ENCODE measurements around the gene LTBP1. TPM values are rescaled to one million over a fixed set of nuclear protein-coding genes. Genes with fewer than 3 reads are reported as not detected.

The LTBP1 gene
- total and polyA plus RNA-seq, 2 experiments from 2014 or later: 15.7 to 49.8 TPM

DNA sequence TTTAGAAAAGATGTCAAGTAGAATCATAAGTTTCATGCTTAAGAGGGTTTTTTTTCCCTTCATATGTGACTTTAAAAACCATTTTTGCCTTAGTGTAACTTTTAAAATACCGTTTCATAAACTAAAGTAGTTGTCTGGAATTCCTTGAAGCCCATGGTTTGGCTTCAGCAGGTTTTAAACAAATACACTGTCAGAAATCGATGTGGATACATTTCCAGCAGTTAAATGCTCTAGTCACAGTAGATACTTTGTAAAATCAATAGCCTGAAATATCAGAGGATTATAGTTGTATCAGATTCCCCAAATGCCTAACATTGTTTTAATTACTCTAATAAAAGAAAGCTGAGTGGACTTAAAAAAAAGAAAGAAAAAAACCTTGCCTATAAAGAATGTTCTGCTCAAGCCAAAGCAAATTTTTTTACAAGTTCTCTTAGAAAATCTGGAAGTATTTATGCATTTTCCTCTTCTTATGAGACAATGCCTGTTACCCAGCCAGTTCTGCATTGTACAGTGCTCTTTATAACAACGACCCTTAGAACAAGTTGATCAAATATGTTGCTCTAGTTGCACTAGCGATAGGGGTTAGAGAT, 260.5 kb downstream of the LTBP1 start:
- Mint-ChIP-seq H3K27ac (no peak overlapping the region), H3K4me3 (no peak overlapping the region), H3K9me3 (no peaks in the 10 kb centered on the region), H3K36me3 (ENCODE audit: low read depth) (no peaks in the 10 kb centered on the region), H3K4me1 (peaks cover 10% of the 10 kb centered on the region), H3K27me3 (ENCODE audit: insufficient read depth, low read depth, poor library complexity) (no peaks in the 10 kb centered on the region)
- H3K79me2 ChIP-seq (replicated peaks; ENCODE audit: insufficient read depth): no peaks in the 10 kb centered on the region
- no peaks in the 10 kb centered on the region for H3K36me3 ChIP-seq (ENCODE audit: insufficient read depth)
- no peak overlapping the region for H3K4me2 ChIP-seq
- H4K20me1 ChIP-seq (replicated peaks; ENCODE audit: insufficient read depth): no peaks in the 10 kb centered on the region
- no peaks in the 10 kb centered on the region for H3K9me2 ChIP-seq (ENCODE audit: insufficient read depth)
- ATAC-seq (no peak), DNase-seq (ENCODE audit: low spot score) (no peak)
- H3K4me1 ChIP-seq (ENCODE audit: insufficient read depth): 0 out of 2 replicates have a peak, but pooled peaks cover 5% of the 10 kb centered on the region
- no peaks in the 10 kb centered on the region for H3F3A ChIP-seq (replicated peaks; ENCODE audit: low read depth)
- H3K27me3 ChIP-seq (ENCODE audit: insufficient read depth): no peaks in the 10 kb centered on the region
- H2AFZ ChIP-seq: no peak overlapping the region
- TF ChIP-seq, protein P1, sequence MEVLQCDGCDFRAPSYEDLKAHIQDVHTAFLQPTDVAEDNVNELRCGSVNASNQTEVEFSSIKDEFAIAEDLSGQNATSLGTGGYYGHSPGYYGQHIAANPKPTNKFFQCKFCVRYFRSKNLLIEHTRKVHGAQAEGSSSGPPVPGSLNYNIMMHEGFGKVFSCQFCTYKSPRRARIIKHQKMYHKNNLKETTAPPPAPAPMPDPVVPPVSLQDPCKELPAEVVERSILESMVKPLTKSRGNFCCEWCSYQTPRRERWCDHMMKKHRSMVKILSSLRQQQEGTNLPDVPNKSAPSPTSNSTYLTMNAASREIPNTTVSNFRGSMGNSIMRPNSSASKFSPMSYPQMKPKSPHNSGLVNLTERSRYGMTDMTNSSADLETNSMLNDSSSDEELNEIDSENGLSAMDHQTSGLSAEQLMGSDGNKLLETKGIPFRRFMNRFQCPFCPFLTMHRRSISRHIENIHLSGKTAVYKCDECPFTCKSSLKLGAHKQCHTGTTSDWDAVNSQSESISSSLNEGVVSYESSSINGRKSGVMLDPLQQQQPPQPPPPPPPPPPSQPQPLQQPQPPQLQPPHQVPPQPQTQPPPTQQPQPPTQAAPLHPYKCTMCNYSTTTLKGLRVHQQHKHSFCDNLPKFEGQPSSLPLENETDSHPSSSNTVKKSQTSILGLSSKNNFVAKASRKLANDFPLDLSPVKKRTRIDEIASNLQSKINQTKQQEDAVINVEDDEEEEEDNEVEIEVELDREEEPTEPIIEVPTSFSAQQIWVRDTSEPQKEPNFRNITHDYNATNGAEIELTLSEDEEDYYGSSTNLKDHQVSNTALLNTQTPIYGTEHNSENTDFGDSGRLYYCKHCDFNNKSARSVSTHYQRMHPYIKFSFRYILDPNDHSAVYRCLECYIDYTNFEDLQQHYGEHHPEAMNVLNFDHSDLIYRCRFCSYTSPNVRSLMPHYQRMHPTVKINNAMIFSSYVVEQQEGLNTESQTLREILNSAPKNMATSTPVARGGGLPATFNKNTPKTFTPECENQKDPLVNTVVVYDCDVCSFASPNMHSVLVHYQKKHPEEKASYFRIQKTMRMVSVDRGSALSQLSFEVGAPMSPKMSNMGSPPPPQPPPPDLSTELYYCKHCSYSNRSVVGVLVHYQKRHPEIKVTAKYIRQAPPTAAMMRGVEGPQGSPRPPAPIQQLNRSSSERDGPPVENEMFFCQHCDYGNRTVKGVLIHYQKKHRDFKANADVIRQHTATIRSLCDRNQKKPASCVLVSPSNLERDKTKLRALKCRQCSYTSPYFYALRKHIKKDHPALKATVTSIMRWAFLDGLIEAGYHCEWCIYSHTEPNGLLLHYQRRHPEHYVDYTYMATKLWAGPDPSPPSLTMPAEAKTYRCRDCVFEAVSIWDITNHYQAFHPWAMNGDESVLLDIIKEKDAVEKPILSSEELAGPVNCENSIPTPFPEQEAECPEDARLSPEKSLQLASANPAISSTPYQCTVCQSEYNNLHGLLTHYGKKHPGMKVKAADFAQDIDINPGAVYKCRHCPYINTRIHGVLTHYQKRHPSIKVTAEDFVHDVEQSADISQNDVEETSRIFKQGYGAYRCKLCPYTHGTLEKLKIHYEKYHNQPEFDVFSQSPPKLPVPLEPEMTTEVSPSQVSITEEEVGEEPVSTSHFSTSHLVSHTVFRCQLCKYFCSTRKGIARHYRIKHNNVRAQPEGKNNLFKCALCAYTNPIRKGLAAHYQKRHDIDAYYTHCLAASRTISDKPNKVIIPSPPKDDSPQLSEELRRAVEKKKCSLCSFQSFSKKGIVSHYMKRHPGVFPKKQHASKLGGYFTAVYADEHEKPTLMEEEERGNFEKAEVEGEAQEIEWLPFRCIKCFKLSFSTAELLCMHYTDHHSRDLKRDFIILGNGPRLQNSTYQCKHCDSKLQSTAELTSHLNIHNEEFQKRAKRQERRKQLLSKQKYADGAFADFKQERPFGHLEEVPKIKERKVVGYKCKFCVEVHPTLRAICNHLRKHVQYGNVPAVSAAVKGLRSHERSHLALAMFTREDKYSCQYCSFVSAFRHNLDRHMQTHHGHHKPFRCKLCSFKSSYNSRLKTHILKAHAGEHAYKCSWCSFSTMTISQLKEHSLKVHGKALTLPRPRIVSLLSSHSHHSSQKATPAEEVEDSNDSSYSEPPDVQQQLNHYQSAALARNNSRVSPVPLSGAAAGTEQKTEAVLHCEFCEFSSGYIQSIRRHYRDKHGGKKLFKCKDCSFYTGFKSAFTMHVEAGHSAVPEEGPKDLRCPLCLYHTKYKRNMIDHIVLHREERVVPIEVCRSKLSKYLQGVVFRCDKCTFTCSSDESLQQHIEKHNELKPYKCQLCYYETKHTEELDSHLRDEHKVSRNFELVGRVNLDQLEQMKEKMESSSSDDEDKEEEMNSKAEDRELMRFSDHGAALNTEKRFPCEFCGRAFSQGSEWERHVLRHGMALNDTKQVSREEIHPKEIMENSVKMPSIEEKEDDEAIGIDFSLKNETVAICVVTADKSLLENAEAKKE (CRISPR knock-in tag; IDR thresholded peaks at IDR 0.05): no peak
- TF ChIP-seq, protein P2, sequence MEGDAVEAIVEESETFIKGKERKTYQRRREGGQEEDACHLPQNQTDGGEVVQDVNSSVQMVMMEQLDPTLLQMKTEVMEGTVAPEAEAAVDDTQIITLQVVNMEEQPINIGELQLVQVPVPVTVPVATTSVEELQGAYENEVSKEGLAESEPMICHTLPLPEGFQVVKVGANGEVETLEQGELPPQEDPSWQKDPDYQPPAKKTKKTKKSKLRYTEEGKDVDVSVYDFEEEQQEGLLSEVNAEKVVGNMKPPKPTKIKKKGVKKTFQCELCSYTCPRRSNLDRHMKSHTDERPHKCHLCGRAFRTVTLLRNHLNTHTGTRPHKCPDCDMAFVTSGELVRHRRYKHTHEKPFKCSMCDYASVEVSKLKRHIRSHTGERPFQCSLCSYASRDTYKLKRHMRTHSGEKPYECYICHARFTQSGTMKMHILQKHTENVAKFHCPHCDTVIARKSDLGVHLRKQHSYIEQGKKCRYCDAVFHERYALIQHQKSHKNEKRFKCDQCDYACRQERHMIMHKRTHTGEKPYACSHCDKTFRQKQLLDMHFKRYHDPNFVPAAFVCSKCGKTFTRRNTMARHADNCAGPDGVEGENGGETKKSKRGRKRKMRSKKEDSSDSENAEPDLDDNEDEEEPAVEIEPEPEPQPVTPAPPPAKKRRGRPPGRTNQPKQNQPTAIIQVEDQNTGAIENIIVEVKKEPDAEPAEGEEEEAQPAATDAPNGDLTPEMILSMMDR (conservative IDR thresholded peaks at IDR 0.05; ENCODE audit: low read depth in 2 of 2): no peak
- TF ChIP-seq EZH2 (IDR thresholded peaks at IDR 0.05; ENCODE audit: low read depth, unreplicated experiment) (no peak), POLR2AphosphoS5 (IDR thresholded peaks at IDR 0.05; ENCODE audit: low read depth) (no peak), EZH2phosphoT487 (IDR thresholded peaks at IDR 0.05; ENCODE audit: unreplicated experiment) (no peak), REST (IDR thresholded peaks at IDR 0.05; ENCODE audit: unreplicated experiment) (no peak), ZNF114 (CRISPR knock-in tag; IDR thresholded peaks at IDR 0.05) (no peak), JUNB (IDR thresholded peaks at IDR 0.05; ENCODE audit: unreplicated experiment) (no peak), NANOG (IDR thresholded peaks at IDR 0.05; ENCODE audit: borderline replicate concordance) (no peak), CREB1 (CRISPR knock-in tag; IDR thresholded peaks at IDR 0.05; ENCODE audit: low read depth) (no peak), ZNF331 (CRISPR knock-in tag; IDR thresholded peaks at IDR 0.05; ENCODE audit: low read depth) (no peak), STAT1 (IDR thresholded peaks at IDR 0.05; ENCODE audit: unreplicated experiment) (no peak)
- TF ChIP-seq, protein P3, sequence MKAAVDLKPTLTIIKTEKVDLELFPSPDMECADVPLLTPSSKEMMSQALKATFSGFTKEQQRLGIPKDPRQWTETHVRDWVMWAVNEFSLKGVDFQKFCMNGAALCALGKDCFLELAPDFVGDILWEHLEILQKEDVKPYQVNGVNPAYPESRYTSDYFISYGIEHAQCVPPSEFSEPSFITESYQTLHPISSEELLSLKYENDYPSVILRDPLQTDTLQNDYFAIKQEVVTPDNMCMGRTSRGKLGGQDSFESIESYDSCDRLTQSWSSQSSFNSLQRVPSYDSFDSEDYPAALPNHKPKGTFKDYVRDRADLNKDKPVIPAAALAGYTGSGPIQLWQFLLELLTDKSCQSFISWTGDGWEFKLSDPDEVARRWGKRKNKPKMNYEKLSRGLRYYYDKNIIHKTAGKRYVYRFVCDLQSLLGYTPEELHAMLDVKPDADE (IDR thresholded peaks at IDR 0.05): no peak
- H3K27ac ChIP-seq (ENCODE audit: low read depth): no peak overlapping the region
- H3K4me3 ChIP-seq: no peak overlapping the region

Measured in GM23338 (cell line).